ENCODE data around the gene RASA3. TPM values are rescaled to one million over a fixed set of nuclear protein-coding genes. Genes with fewer than 3 reads are reported as not detected.
A peak's percentile ranks its signal among the peaks of the same experiment; 100 is the strongest.

Gene RASA3
- total and polyA plus RNA-seq, 11 donors, result 4.8 to 24.2 (median 9.7) TPM

- TF ChIP-seq, protein P1, sequence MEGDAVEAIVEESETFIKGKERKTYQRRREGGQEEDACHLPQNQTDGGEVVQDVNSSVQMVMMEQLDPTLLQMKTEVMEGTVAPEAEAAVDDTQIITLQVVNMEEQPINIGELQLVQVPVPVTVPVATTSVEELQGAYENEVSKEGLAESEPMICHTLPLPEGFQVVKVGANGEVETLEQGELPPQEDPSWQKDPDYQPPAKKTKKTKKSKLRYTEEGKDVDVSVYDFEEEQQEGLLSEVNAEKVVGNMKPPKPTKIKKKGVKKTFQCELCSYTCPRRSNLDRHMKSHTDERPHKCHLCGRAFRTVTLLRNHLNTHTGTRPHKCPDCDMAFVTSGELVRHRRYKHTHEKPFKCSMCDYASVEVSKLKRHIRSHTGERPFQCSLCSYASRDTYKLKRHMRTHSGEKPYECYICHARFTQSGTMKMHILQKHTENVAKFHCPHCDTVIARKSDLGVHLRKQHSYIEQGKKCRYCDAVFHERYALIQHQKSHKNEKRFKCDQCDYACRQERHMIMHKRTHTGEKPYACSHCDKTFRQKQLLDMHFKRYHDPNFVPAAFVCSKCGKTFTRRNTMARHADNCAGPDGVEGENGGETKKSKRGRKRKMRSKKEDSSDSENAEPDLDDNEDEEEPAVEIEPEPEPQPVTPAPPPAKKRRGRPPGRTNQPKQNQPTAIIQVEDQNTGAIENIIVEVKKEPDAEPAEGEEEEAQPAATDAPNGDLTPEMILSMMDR (IDR thresholded peaks at IDR 0.05), result no peak
- TF ChIP-seq POLR2A (IDR thresholded peaks at IDR 0.05), result no peak
- Histone ChIP-seq H3K36me3 (peaks cover 0 to 75% (median 47%) of the 10 kb centered on the region in 9 donors), H3K27ac (no peak overlapping the region), H3K4me1 (peaks cover 0 to 7% (median 0%) of the 10 kb centered on the region in 12 donors), H3K27me3 (no peaks in the 10 kb centered on the region), H3K9me3 (no peaks in the 10 kb centered on the region), H3K4me3 (no peak overlapping the region)
- 92 to 95% (median 94%) methylated on average over 17 of the region's 17 CpGs for WGBS, 4 donors
- intact Hi-C loops (cut with DNase I), result no loop called here
- DNase-seq, result peak in 2 of 5 donors; percentile 7 to 11
- peak in 1 of 4 donors; percentile 7 for ATAC-seq
Observed at GRCh38 chr13:114012141-114012540, 120.3 kb downstream of the RASA3 start.

DNA sequence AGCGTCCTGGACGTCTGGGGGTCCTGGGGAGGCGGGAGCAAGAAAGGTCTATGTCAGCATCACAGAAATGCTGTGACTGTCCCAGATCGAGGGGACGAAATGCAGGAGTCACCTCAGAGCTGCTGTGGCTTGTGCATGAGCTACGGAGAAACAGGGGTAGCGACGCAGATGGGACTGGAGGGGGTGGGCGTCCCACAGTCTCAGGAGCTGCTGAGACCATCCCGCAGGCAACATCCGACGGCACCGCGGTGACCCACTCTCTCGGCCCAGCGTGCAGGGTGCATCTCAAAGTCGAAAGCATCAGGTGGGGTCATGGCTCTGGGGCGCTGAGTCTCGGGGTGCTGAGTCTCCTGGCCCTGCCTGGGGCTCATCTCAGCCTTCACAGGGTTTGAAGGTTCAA lies 121.2 kb downstream of the RASA3 start:
- Histone ChIP-seq H3K27me3 (no peaks in the 10 kb centered on the region), H3K36me3 (peaks cover 0 to 66% (median 39%) of the 10 kb centered on the region in 9 donors), H3K4me1 (peaks cover 0 to 7% (median 0%) of the 10 kb centered on the region in 12 donors), H3K4me3 (no peak overlapping the region), H3K9me3 (no peaks in the 10 kb centered on the region), H3K27ac (no peak overlapping the region)
- WGBS, 4 donors, result 93 to 96% (median 95%) methylated on average over 18 to 19 of the region's 19 CpGs
- TF ChIP-seq POLR2A (IDR thresholded peaks at IDR 0.05), result no peak
- TF ChIP-seq, protein P1 (IDR thresholded peaks at IDR 0.05), result no peak
- DNase-seq, result peak in 3 of 5 donors; percentile 18 to 27 (median 21)
- intact Hi-C loops (cut with DNase I), result no loop called here
- ATAC-seq, result no peak

- no peak overlapping the region for H3K4me3 ChIP-seq
- H3K36me3 ChIP-seq, result peaks cover 0 to 60% (median 38%) of the 10 kb centered on the region in 9 donors
- H3K27me3 ChIP-seq, result no peaks in the 10 kb centered on the region
- peaks cover 0 to 2% (median 0%) of the 10 kb centered on the region in 12 donors for H3K4me1 ChIP-seq
- no peaks in the 10 kb centered on the region for H3K9me3 ChIP-seq
- no peak overlapping the region for H3K27ac ChIP-seq
- 88 to 91% (median 89%) methylated on average over 31 to 37 of the region's 37 CpGs for WGBS, 4 donors
- intact Hi-C loops (cut with DNase I), result no loop called here
- no peak for ATAC-seq
- peak in 3 of 5 donors; percentile 21 to 51 (median 26) for DNase-seq
- TF ChIP-seq POLR2A (IDR thresholded peaks at IDR 0.05), result no peak
- TF ChIP-seq, protein P1 (IDR thresholded peaks at IDR 0.05), result no peak
Observed at GRCh38 chr13:114010401-114011101, 121.9 kb downstream of the RASA3 start.

DNA sequence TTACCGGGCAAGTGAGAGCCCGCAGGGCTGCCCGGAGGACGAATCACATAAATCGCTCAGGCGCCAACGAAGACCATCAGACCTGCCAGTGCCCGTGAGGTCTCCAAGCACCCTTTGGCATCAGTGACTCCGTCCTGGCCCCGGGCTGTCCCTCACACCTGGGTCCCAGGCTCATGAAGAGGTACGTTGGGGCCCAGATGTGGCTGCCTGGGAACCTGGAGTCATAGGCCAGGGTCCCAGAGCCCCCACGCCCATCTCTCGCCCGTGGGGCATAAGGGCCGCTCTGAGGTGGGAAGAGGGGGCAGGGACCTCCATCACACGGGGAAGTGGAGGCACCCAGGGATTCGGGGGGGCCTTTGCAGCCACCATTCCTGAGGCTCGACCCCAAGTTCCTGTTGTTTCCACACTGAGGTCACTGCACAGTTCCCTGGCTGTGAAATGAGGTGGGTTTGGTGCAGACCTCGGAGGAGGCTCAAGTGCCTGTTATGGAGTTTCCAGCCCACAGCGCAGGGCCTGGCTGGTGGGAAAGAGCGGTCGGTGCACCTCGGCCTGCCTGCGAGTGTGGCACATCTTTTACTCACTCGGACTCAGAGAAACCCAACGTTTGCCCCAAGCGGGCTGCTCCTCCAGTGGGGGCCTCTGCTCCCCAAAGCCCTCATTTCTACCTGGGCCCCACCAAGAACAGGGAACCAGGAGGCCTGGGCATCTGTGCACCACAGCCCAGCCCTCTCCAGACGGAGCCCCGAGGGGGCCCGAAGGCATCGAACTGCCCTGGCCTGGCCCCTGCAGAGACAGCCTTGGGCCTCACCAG lies 122.6 kb downstream of the RASA3 start:
- WGBS, 4 donors, result 92 to 97% (median 95%) methylated on average over 25 to 31 of the region's 31 CpGs
- H3K36me3 ChIP-seq, result peaks cover 0 to 52% (median 31%) of the 10 kb centered on the region in 9 donors
- no peak overlapping the region for H3K27ac ChIP-seq

More for the DNA sequence above, 122.6 kb downstream of the RASA3 start:
- no peaks in the 10 kb centered on the region for H3K9me3 ChIP-seq
- TF ChIP-seq POLR2A (IDR thresholded peaks at IDR 0.05), result no peak
- TF ChIP-seq, protein P1 (IDR thresholded peaks at IDR 0.05), result no peak
- intact Hi-C loops (cut with DNase I), result no loop called here
- H3K4me3 ChIP-seq, result no peak overlapping the region
- peak in 3 of 5 donors; percentile 13 to 28 (median 20) for DNase-seq
- no peaks in the 10 kb centered on the region for H3K27me3 ChIP-seq
- no peaks in the 10 kb centered on the region for H3K4me1 ChIP-seq
- ATAC-seq, result no peak
